Ovary (tissue), 9 donors: ENCODE results near the gene PDZRN3. TPM values are rescaled to one million over a fixed set of nuclear protein-coding genes. Genes with fewer than 3 reads are reported as not detected.

Source experiments
- DNase-seq, 5 donors: peaks; one replicate each; pipeline ENCODE4 v3.0.0-alpha.2; 2019 to 2020
- H3K27ac ChIP-seq, 2 donors: fragments of 200-600 bp; one replicate each; pipeline versions ENCODE4 v1.5.1 to v1.8.0; 2019 to 2022
- H3K27me3 ChIP-seq: fragments of 200-600 bp; one replicate; pipeline ENCODE4 v1.8.0; 2022
- H3K36me3 ChIP-seq: fragments of 200-600 bp; sonication (generic); one replicate; pipeline ENCODE4 v1.5.1; 2019
- H3K4me1 ChIP-seq: one replicate; pipeline ENCODE4 v1.8.1; 2013; ENCODE audit warnings: mild to moderate bottlenecking, moderate library complexity; ENCODE audit not compliant: insufficient read depth
- H3K4me3 ChIP-seq: fragments of 200-600 bp; sonication (generic); one replicate; pipeline ENCODE4 v1.5.1; 2017
- H3K9me3 ChIP-seq, 2 donors: fragments of 200-600 bp in 1 of 2; sonication (generic) in 1 of 2; one replicate each; pipeline versions ENCODE4 v1.5.1 to v1.8.1; 2013 to 2019; ENCODE audit warnings: mild to moderate bottlenecking in 1 of 2, moderate library complexity in 1 of 2
- EP300 ChIP-seq: sonication (generic); formaldehyde crosslinking; IDR thresholded peaks from one replicate; pipeline ENCODE4 v1.6.1; 2017; ENCODE audit warnings: antibody characterized with exemption
- POLR2A ChIP-seq: fragments of 450-650 bp; IDR thresholded peaks from one replicate; pipeline ENCODE4 v1.6.1; 2017; ENCODE audit warnings: antibody characterized with exemption, mild to moderate bottlenecking, moderate library complexity
- WGBS, 3 donors: extraction: QIAGEN DNeasy Blood & Tissue Kit in 1 of 3; methylation state at CpG; one replicate each; pipeline versions ENCODE4 v1.1.5 to v1.1.7; 2013 to 2017; 5-methylcytosine and 5-hydroxymethylcytosine counted together
- intact Hi-C, 4 donors: fragments of 100-400 bp; cut with DNase I; formaldehyde crosslinking; loops; one replicate each; pipeline versions ENCODE4 v1.11.0 to v1.15.1; 2022 to 2023
- polyA plus RNA-seq, 2 donors: library from polyadenylated mRNA; stranded (reverse); fragments of 200-250 nt in 1 of 2; fragments of 350-450 nt in 1 of 2; fragmentation: Illumina TruSeq in 1 of 2; extraction: RNeasy Lipid Tissue Mini Kit (QIAGEN cat#74804) in 1 of 2; gene quantifications; one replicate each; pipeline ENCODE4 v1.2.3, GENCODE V29; 2013 to 2014
- total RNA-seq, 7 donors: library from RNA; depleted of rRNA in 2 of 7; stranded (reverse); fragments of >200 nt in 2 of 7; fragmentation: NEBNext Ultra II Directional in 3 of 7; extraction: Animal tissue kit (Norgen Biotek cat#: 25700) in 3 of 7; gene quantifications; one replicate each; pipeline versions ENCODE4 v1.1.0 to v1.2.4, GENCODE V29; 2016 to 2023
- TF ChIP-seq, protein P1 (sequence below), 3 donors: fragments of 450-650 bp in 2 of 3; fragments of 200-600 bp in 1 of 3; IDR thresholded peaks; one replicate each; pipeline versions ENCODE4 v1.5.1 to v1.8.0; 2016 to 2022; ENCODE audit warnings: antibody characterized with exemption in 3 of 3, mild to moderate bottlenecking in 1 of 3
- donor health status: DM: no; HTN: no; CAD: no; lungs with moderate emphysema.
- donor health status: DM: no; HTN: no; CAD: no.
- donor health status: Bipolar disorder and iron deficiency.
- donor health status: DM: yes; HTN: yes; CAD: no.
- donor health status: DM: no; HTN: no; CAD: no.
- donor health status: DM: yes; HTN: yes; CAD: no.

The PDZRN3 gene
- total and polyA plus RNA-seq, 9 donors, result 68.1 to 161 (median 102) TPM

DNA sequence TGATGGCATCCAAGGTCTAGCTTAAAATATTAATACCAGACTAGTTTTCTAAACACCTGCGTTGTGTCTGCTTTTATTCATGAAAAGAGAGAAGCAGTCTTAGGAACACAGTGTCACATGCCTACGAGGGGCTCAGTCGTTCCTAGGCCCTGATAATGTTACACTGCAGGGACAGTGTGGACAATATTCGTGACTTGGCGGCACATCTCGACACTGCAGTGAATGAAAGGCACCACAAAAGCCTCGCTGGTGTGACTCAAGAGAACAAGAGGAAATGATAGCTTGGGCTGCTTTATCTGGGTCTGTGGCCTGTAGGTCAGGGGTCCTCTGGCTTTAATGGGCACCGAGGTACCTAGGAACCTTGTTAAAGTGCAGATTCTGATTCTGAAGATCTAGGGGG is 226.7 kb downstream of the PDZRN3 start:
- H3K4me3 ChIP-seq, result no peak overlapping the region
- no peaks in the 10 kb centered on the region for H3K36me3 ChIP-seq
- peak overlapping the region in 1 of 2 donors; percentile 24 for H3K27ac ChIP-seq
- H3K9me3 ChIP-seq, result no peaks in the 10 kb centered on the region
- WGBS, 3 donors, result 84 to 91% (median 90%) methylated on average over 8 of the region's 8 CpGs
- peaks cover 17% of the 10 kb centered on the region for H3K4me1 ChIP-seq
- no peaks in the 10 kb centered on the region for H3K27me3 ChIP-seq
- intact Hi-C loops, result no loop called here
- TF ChIP-seq, protein P1, sequence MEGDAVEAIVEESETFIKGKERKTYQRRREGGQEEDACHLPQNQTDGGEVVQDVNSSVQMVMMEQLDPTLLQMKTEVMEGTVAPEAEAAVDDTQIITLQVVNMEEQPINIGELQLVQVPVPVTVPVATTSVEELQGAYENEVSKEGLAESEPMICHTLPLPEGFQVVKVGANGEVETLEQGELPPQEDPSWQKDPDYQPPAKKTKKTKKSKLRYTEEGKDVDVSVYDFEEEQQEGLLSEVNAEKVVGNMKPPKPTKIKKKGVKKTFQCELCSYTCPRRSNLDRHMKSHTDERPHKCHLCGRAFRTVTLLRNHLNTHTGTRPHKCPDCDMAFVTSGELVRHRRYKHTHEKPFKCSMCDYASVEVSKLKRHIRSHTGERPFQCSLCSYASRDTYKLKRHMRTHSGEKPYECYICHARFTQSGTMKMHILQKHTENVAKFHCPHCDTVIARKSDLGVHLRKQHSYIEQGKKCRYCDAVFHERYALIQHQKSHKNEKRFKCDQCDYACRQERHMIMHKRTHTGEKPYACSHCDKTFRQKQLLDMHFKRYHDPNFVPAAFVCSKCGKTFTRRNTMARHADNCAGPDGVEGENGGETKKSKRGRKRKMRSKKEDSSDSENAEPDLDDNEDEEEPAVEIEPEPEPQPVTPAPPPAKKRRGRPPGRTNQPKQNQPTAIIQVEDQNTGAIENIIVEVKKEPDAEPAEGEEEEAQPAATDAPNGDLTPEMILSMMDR (IDR thresholded peaks at IDR 0.05), result no peak
- TF ChIP-seq EP300 (no peak), POLR2A (no peak)
- no peak for DNase-seq

DNA sequence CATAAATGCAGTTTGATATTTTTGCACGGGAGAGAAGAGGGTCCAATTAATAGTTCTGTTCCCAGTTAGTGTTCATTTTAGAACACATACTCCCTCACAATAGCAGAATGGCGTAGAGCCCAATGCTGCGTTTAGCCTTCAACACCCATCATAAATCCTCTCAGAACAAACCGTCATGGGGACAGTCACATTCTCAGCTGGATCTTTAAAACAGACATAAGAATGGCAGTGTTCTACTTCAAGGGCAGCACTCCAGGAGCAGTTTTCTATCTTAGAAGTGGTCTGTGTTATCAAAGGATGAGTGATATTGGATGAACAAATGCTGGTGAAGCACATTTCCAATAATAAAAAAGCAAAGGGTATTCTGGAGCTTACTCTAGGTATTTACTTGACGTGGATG is 230.5 kb downstream of the PDZRN3 start:
- Histone ChIP-seq H3K36me3 (no peaks in the 10 kb centered on the region), H3K4me3 (no peak overlapping the region), H3K27me3 (no peaks in the 10 kb centered on the region), H3K9me3 (no peaks in the 10 kb centered on the region), H3K4me1 (peaks cover 3% of the 10 kb centered on the region), H3K27ac (no peak overlapping the region)
- WGBS, 3 donors, result 31 to 35% (median 31%) methylated on average over 5 of the region's 5 CpGs
- TF ChIP-seq, protein P1 (IDR thresholded peaks at IDR 0.05), result no peak
- TF ChIP-seq POLR2A, result no peak
- no peak for TF ChIP-seq EP300
- intact Hi-C loops, result no loop called here
- no peak for DNase-seq

DNA sequence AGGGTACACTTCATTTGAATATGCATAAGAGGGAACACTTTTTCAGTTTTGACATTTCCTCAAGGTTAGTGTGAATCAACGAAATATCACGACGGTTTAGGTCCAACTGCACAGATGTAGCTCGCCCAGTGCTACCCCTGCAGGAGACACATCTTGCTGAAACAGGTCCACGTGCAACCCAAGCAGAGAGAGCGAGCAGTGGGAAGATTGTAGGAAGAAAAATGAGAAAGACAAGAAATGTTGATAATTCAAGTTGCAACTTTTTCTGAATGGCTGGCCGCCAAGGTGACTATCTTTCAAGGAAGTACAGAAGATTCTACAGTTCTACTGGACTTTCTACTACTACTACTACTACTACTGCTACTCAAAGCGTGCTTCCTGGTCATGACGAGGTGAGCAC is 231.7 kb downstream of the PDZRN3 start:
- Histone ChIP-seq H3K4me1 (peaks cover 3% of the 10 kb centered on the region), H3K36me3 (no peaks in the 10 kb centered on the region), H3K9me3 (no peaks in the 10 kb centered on the region), H3K27me3 (no peaks in the 10 kb centered on the region), H3K27ac (no peak overlapping the region), H3K4me3 (no peak overlapping the region)
- TF ChIP-seq, protein P1 (IDR thresholded peaks at IDR 0.05), result no peak
- TF ChIP-seq POLR2A (no peak), EP300 (no peak)
- intact Hi-C loops, result no loop called here
- DNase-seq, result no peak
- 93 to 96% (median 94%) methylated on average over 9 of the region's 9 CpGs for WGBS, 3 donors

DNA sequence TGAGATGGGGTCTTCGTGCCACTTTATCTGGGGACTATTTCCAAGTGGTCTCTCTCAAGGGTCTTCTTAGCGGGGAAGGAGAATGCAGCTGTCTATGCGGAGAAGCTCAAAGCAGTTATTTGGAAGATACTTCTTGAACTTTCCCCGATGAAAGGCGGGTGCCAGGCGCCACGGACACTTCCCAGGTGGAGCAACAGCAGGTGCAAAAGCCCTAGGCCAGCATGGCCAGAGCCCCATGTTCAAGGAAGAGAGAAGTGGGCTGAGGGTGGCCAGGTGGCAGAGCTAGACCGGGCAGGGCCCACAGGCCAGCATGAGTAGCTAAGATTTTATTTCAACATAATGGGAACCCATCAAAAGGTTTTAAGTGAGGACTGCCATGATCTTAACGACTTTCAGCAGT is 232.8 kb downstream of the PDZRN3 start:
- TF ChIP-seq, protein P1 (IDR thresholded peaks at IDR 0.05), result no peak
- no peak for TF ChIP-seq POLR2A
- TF ChIP-seq EP300, result no peak
- H3K27me3 ChIP-seq, result no peaks in the 10 kb centered on the region
- no peaks in the 10 kb centered on the region for H3K36me3 ChIP-seq
- 93 to 96% (median 96%) methylated on average over 9 of the region's 9 CpGs for whole genome bisulfite sequencing, 3 donors
- H3K27ac ChIP-seq, result no peak overlapping the region
- H3K9me3 ChIP-seq, result no peaks in the 10 kb centered on the region
- intact Hi-C loops, result no loop called here
- peaks cover 3% of the 10 kb centered on the region for H3K4me1 ChIP-seq
- DNase-seq, result no peak
- H3K4me3 ChIP-seq, result no peak overlapping the region

DNA sequence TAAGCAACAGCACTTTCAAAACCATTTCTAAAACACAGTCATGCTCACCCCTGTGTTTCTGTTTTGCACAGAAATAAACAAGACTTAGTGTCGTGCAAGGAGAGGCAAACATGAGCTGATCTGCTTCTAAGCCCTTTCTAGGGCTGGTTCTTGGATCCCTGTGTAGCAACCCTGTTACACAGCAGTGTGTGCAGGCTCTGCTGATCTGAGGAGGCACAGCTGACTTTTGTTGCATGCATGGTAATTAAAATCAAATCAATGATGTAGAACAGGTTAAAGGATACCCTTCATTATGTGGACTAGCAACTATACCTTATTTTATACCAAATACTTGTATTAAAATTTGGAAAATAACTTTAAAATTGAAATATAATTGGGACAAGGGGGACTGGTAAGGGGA is 234.8 kb downstream of the PDZRN3 start:
- Histone ChIP-seq H3K27me3 (no peaks in the 10 kb centered on the region), H3K27ac (no peak overlapping the region), H3K9me3 (no peaks in the 10 kb centered on the region), H3K4me3 (no peak overlapping the region), H3K36me3 (no peaks in the 10 kb centered on the region), H3K4me1 (peaks cover 3% of the 10 kb centered on the region)
- intact Hi-C loops, result no loop called here
- no peak for DNase-seq
- 38 to 67% (median 53%) methylated on average over 1 of the region's 1 CpG for WGBS, 3 donors
- TF ChIP-seq, protein P1 (IDR thresholded peaks at IDR 0.05), result no peak
- TF ChIP-seq POLR2A (no peak), EP300 (no peak)
